ENCODE results near the gene SLC52A3. TPM values are rescaled to one million over a fixed set of nuclear protein-coding genes. Genes with fewer than 3 reads are reported as not detected.

Gene SLC52A3
- total RNA-seq, 1 donor from 2014 or later, result 0.25 TPM

GRCh38 chr20:750801-751200 lies 17.5 kb downstream of the SLC52A3 start:
- no peak overlapping the region for H3K27ac Mint-ChIP-seq
- no peak for DNase-seq (ENCODE audit: low spot score in 2 of 2, unreplicated experiment in 2 of 2)
- TF ChIP-seq CTCF (IDR thresholded peaks at IDR 0.05; ENCODE audit: unreplicated experiment), result no peak
- H3K9me3 Mint-ChIP-seq, result peaks cover 8% of the 10 kb centered on the region
- peaks cover 8% of the 10 kb centered on the region for H3K27me3 Mint-ChIP-seq (ENCODE audit: low read depth)
- H3K36me3 Mint-ChIP-seq, result no peaks in the 10 kb centered on the region
- H3K4me1 Mint-ChIP-seq, result no peaks in the 10 kb centered on the region
- H3K4me3 Mint-ChIP-seq, result no peak overlapping the region

DNA sequence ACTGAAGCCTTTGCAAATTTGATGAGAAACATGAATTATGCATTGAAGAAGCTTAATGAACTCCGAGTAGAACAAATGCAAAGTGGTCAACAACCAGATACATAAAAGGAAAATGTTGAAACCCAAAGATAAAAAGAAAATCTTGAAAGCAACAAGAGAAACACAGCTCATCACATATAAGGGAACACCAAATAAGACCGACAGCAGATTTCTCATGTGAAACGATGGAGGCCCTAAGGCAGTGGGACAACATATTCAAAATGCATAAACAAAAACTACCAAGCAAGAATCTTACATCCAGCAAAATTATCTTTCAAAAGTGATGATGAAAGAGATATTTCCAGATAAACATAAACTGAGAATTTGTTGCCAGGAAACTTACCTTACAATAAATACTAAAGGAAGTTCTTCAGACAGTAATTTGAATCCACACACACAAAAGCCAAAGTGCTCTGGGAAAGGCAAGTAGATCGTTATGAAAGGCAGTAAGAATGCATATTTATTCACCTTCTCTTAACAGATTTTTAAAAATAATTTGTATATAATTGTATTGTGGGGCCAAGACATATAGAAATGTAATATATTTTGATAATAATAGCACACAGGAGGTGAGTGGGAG lies 22.5 kb downstream of the SLC52A3 start:
- Mint-ChIP-seq H3K4me1 (no peaks in the 10 kb centered on the region), H3K4me3 (no peak overlapping the region), H3K36me3 (no peaks in the 10 kb centered on the region), H3K27me3 (ENCODE audit: low read depth) (peaks cover 15% of the 10 kb centered on the region), H3K9me3 (peaks cover 28% of the 10 kb centered on the region), H3K27ac (no peak overlapping the region)
- TF ChIP-seq CTCF (IDR thresholded peaks at IDR 0.05; ENCODE audit: unreplicated experiment), result no peak
- DNase-seq (ENCODE audit: low spot score in 2 of 2, unreplicated experiment in 2 of 2), result no peak

DNA sequence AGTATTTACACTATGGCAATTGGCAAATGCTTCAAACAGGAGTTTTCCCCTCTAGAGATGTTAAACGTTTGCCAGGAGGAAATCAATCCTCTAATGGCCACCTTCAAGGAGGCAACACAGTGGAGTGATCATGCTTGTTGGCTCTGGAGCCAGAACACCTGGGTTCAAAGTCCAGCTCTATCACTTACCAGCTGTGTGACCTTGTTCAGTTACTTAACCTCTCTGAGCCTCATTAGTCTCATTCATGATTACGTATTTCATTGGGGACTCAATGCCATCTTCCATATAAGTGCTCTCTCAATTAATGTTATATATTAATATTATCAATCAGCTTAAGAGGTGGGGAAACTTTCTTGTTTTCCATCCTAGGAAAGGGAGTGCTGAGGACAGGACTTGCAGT lies 26.1 kb downstream of the SLC52A3 start:
- peaks cover 14% of the 10 kb centered on the region for H3K27me3 Mint-ChIP-seq (ENCODE audit: low read depth)
- no peak overlapping the region for H3K27ac Mint-ChIP-seq
- no peaks in the 10 kb centered on the region for H3K36me3 Mint-ChIP-seq
- no peak overlapping the region for H3K4me3 Mint-ChIP-seq
- no peak for DNase-seq (ENCODE audit: low spot score in 2 of 2, unreplicated experiment in 2 of 2)
- H3K4me1 Mint-ChIP-seq, result peaks cover 5% of the 10 kb centered on the region
- H3K9me3 Mint-ChIP-seq, result peaks cover 22% of the 10 kb centered on the region
- TF ChIP-seq CTCF (IDR thresholded peaks at IDR 0.05; ENCODE audit: unreplicated experiment), result no peak

DNA sequence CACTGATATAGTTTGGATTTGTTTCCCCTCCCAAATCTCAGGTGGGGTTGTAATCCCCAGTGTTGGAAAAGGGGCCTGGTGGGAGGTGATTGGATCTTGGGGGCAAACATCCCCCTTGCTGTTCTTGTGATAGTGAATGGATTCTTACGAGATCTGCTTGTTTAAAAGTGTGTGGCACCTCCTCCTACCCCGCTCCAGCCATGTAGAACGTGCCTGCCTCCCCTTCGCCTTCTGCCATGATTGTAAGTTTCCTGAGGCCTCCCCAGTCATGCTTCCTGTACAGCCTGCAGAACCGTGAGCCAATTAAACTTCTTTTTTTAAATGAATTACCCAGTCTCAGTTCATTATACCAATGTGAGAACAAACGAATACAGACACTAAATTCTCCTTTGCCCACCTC lies 26.7 kb downstream of the SLC52A3 start:
- TF ChIP-seq CTCF (IDR thresholded peaks at IDR 0.05; ENCODE audit: unreplicated experiment), result no peak
- peaks cover 22% of the 10 kb centered on the region for H3K9me3 Mint-ChIP-seq
- H3K36me3 Mint-ChIP-seq, result no peaks in the 10 kb centered on the region
- DNase-seq (ENCODE audit: low spot score in 2 of 2, unreplicated experiment in 2 of 2), result no peak
- H3K4me3 Mint-ChIP-seq, result no peak overlapping the region
- H3K27ac Mint-ChIP-seq, result no peak overlapping the region
- H3K27me3 Mint-ChIP-seq (ENCODE audit: low read depth), result peaks cover 14% of the 10 kb centered on the region
- peaks cover 5% of the 10 kb centered on the region for H3K4me1 Mint-ChIP-seq

GRCh38 chr20:740162-740561 lies 28.1 kb downstream of the SLC52A3 start:
- no peak for TF ChIP-seq CTCF (IDR thresholded peaks at IDR 0.05; ENCODE audit: unreplicated experiment)
- H3K9me3 Mint-ChIP-seq, result peaks cover 14% of the 10 kb centered on the region
- H3K27ac Mint-ChIP-seq, result no peak overlapping the region
- H3K4me3 Mint-ChIP-seq, result no peak overlapping the region
- peaks cover 5% of the 10 kb centered on the region for H3K4me1 Mint-ChIP-seq
- H3K36me3 Mint-ChIP-seq, result no peaks in the 10 kb centered on the region
- DNase-seq (ENCODE audit: low spot score in 2 of 2, unreplicated experiment in 2 of 2), result no peak
- peaks cover 14% of the 10 kb centered on the region for H3K27me3 Mint-ChIP-seq (ENCODE audit: low read depth)

- Mint-ChIP-seq H3K4me3 (no peak overlapping the region), H3K4me1 (peaks cover 5% of the 10 kb centered on the region), H3K27me3 (ENCODE audit: low read depth) (peaks cover 13% of the 10 kb centered on the region), H3K9me3 (peaks cover 12% of the 10 kb centered on the region), H3K27ac (no peak overlapping the region), H3K36me3 (no peaks in the 10 kb centered on the region)
- no peak for TF ChIP-seq CTCF (IDR thresholded peaks at IDR 0.05; ENCODE audit: unreplicated experiment)
- DNase-seq (ENCODE audit: low spot score in 2 of 2, unreplicated experiment in 2 of 2), result no peak
These were observed 28.6 kb downstream of the SLC52A3 start for GRCh38 chr20:739736-740135.

Data from mesothelial cell of epicardium (in vitro differentiated cells).